Measurements from ENCODE around the gene AP5S1. TPM values are rescaled to one million over a fixed set of nuclear protein-coding genes. Genes with fewer than 3 reads are reported as not detected.

AP5S1 gene, protein sequence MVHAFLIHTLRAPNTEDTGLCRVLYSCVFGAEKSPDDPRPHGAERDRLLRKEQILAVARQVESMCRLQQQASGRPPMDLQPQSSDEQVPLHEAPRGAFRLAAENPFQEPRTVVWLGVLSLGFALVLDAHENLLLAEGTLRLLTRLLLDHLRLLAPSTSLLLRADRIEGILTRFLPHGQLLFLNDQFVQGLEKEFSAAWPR
- total RNA-seq = 10 to 100 TPM; 14.6 to 17.3 TPM

DNA sequence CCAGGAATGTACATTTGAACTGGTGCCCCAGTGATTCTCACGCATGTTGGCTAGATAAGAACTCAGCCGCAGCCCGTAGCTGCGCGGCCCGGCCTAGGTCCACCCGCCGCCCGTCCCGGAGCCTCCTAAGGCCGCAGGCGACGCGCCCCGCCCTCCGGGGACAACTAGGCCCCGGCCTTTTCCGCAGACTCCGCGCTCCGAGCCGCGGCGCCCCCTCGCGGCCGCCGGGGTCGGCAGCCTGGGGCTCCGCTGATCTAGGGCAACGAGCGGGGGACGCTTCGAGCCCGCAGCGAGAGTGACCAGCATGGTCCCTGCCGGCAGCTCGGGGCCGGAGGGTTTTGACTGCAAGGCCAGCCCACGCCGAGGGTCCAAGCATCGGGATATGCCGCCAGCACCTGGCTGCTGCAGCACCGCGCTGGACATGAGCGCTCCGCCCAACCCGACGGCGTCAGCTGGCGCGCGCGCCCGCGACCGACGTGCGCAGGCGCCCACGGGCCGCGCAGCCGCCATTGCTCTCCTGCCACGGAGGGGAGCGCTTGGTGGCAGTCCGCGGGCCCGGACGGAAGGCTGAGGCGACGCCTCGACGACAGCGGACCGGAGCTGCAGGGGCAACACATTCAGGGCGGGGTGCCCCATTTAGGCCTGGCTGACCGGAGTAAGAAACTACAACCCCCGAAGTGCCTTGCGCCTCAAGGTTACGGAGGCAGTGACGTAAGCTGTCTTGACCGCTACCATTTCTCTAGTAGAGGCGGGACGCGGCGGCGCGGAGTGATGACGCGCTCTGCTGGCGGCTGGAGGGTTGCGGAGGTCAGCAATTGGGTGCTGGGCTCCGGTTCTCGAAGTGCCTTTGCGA lies at the start of gene AP5S1:
Gene AP5S1, plus strand, starts transcription at position 500 of the 853 bp plus-strand sequence. CDS start 1,571 bp downstream, outside the sequence.
- Histone ChIP-seq H3K4me1 (peaks cover 0 to 27% of the 10 kb centered on the region in 2 donors), H3K4me3 (peak within 1 kb of the TSS; percentile 51 to 69), H3K27ac (peak within 1 kb of the TSS; percentile 96 to 99), H3K9me3 (no peaks in the 10 kb centered on the region), H3K36me3 (peaks cover 26% of the 10 kb centered on the region), H3K27me3 (no peaks in the 10 kb centered on the region)
- DNase-seq (ENCODE audit: low spot score) = peak; percentile 98
- TF ChIP-seq, protein P1, sequence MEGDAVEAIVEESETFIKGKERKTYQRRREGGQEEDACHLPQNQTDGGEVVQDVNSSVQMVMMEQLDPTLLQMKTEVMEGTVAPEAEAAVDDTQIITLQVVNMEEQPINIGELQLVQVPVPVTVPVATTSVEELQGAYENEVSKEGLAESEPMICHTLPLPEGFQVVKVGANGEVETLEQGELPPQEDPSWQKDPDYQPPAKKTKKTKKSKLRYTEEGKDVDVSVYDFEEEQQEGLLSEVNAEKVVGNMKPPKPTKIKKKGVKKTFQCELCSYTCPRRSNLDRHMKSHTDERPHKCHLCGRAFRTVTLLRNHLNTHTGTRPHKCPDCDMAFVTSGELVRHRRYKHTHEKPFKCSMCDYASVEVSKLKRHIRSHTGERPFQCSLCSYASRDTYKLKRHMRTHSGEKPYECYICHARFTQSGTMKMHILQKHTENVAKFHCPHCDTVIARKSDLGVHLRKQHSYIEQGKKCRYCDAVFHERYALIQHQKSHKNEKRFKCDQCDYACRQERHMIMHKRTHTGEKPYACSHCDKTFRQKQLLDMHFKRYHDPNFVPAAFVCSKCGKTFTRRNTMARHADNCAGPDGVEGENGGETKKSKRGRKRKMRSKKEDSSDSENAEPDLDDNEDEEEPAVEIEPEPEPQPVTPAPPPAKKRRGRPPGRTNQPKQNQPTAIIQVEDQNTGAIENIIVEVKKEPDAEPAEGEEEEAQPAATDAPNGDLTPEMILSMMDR (IDR thresholded peaks at IDR 0.05) = peak; percentile 99

DNA sequence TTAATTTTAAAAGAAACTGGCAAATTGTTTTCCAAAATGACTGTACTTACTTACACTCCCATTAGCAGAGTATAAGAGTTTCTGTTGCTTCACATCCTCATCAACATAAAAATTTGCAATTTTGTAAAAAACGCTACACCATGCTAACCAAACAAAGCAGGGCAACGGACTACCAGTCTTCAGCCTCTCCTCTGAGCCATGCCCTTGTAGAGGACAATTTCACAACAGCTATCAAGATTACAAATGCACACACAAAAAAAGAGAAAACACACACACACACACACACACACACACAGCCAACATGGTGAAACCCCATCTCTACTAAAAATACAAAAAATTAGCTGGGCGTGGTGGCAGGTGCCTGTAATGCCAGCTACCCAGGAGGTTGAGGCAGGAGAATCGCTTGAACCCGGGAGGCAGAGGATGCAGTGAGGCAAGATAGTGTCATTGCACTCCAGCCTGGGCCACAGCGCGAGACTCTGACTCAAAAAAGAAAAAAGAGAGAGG lies 48.7 kb upstream of the AP5S1 start:
- DNase-seq (ENCODE audit: low spot score) = no peak
- no peaks in the 10 kb centered on the region for H3K9me3 ChIP-seq
- no peaks in the 10 kb centered on the region for H3K27me3 ChIP-seq
- peaks cover 0 to 21% of the 10 kb centered on the region in 2 donors for H3K4me1 ChIP-seq
- H3K27ac ChIP-seq = no peak overlapping the region
- H3K36me3 ChIP-seq = no peaks in the 10 kb centered on the region
- TF ChIP-seq, protein P1 (IDR thresholded peaks at IDR 0.05) = no peak
- H3K4me3 ChIP-seq = no peak overlapping the region

DNA sequence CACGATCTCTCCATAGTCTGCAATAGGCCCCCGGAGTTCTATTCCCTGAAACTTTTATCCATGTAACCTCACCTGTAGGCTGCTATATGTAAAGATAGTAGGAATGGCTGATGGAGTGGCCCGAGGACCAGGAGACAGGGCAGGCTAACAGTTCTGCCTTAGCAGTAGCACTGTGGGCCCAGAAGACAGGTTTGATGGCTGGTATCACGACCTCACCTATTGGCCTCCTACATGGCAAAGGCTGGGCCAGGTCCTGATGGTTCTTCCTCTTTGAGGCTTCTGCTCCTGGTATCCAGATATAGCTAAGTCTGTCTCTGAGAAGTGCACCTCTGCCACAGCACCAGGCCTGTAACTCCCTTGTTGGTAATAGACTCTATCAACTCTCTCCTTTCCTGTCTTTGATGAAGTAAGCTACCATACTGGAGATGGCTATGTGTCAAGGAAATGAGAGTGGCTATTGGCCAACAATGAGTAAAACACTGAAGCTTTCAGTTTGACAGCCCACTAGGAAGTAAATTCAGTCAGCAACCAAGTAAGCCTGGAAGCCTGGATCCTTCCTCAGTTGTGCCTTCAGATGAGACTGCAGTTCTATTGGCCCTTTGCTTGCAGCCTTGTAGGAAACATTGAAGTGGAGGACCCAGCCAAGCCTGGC lies 44.8 kb upstream of the AP5S1 start:
- peaks cover 0 to 18% of the 10 kb centered on the region in 2 donors for H3K4me1 ChIP-seq
- no peak overlapping the region for H3K4me3 ChIP-seq
- TF ChIP-seq, protein P1 (IDR thresholded peaks at IDR 0.05) = no peak
- H3K9me3 ChIP-seq = no peaks in the 10 kb centered on the region
- H3K27ac ChIP-seq = no peak overlapping the region
- H3K27me3 ChIP-seq = no peaks in the 10 kb centered on the region
- no peak for DNase-seq (ENCODE audit: low spot score)
- H3K36me3 ChIP-seq = no peaks in the 10 kb centered on the region

DNA sequence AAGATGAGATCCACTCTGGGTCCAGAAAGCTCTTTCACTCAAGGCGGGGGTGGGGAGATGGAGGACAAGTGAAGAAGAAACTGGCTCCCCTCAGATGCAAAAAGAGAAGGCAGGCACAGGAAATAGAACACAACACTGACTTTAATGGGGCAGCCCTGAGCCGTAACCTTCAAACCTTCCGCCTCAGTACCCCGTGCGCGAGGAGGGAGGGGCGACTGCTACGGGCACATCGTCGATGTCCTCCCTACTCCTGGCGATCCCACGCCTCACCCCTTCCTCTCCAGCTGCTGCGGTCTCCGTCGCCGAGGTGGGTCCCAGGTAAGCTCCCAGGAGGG lies 43.0 kb upstream of the AP5S1 start:
- Histone ChIP-seq H3K27me3 (no peaks in the 10 kb centered on the region), H3K36me3 (no peaks in the 10 kb centered on the region), H3K4me1 (peaks cover 0 to 28% of the 10 kb centered on the region in 2 donors), H3K9me3 (no peaks in the 10 kb centered on the region), H3K4me3 (peak overlapping the region; percentile 38 to 60), H3K27ac (no peak overlapping the region)
- TF ChIP-seq, protein P1 (IDR thresholded peaks at IDR 0.05) = no peak
- DNase-seq (ENCODE audit: low spot score) = no peak

DNA sequence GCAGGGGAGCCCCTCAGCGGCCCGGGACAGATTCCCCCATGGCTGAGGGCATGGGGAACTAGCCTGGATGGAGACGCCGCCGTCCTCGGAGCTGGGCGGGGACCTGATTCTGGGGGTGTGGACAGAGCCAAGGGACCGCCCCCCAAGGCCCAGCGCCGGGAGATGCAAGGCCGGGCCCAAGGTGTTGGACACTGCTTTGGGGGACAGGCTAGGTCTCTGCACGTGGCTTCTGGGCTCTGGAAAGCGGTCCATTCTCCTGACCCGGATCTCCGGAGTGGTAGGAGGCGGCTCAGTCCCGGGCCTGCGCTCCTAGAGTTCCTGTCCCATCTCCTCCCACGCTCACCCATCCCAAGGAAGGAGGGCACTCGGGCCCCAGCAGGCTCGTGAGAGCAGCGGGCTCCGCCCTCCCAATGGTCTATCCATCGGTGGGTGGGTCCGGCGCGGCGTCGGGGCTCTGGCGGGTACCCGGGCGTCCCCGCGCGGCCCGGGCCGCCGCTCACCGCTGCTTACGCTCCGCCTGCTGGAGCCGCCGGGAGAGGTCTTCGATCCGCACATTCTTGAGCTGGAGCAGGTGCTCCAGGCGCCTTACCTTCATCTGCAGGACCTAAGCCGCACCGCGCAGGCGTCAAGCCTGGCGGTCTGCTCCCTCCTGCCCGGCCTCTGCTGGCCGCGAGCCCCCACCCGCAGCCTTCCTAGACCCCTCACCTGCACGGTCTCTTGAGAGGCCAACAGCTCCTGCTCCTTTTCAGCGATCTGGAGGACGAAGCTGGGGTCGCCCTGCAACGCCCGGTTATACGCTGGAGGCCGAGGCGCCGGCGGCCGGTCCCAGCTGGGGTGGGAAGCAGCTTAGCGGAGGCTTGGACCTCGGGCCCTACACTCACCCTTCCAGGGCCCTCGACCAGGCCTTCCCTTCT lies 42.4 kb upstream of the AP5S1 start:
- Histone ChIP-seq H3K4me1 (peaks cover 0 to 28% of the 10 kb centered on the region in 2 donors), H3K27ac (no peak overlapping the region), H3K36me3 (no peaks in the 10 kb centered on the region), H3K4me3 (peak overlapping the region; percentile 38 to 60), H3K27me3 (no peaks in the 10 kb centered on the region), H3K9me3 (no peaks in the 10 kb centered on the region)
- DNase-seq (ENCODE audit: low spot score) = peak; percentile 78
- TF ChIP-seq, protein P1 (IDR thresholded peaks at IDR 0.05) = peak in 1 of 2 donors; percentile 16

Measured in right atrium auricular region (tissue), 2 donors.